HCT116 (cell line): ENCODE measurements around the gene ALG10B. TPM values are rescaled to one million over a fixed set of nuclear protein-coding genes. Genes with fewer than 3 reads are reported as not detected.

Source experiments
- ATAC-seq: fragments of 200-7000 bp; cut with Tn5 transposase; 2 replicates; pipeline ENCODE4 v1.9.1; 2020; ENCODE audit warnings: mild to moderate bottlenecking, moderate library complexity
- BruUV-seq: library from RNA; stranded (reverse); fragments of 400-500 nt; replicated peaks from 2 replicates; lab custom pipeline; 2021; lab: Mats Ljungman, UMichigan
- CTCF ChIA-PET: fragments of 300-600 bp; sonication (Branson Sonifier 250); formaldehyde crosslinking; loops from one replicate; lab custom pipeline; 2021; ENCODE audit warnings: antibody characterized with exemption; lab: Charles Lee
- POLR2A ChIA-PET: fragments of 300-600, 350-600 bp; sonication (Branson Sonifier 250); formaldehyde crosslinking; loops from one replicate; lab custom pipeline; 2021; ENCODE audit warnings: antibody characterized with exemption; lab: Charles Lee
- RAD21 ChIA-PET, 2 experiments: fragments of 300-600 bp; sonication (Branson Sonifier 250); formaldehyde crosslinking; loops; one replicate each; lab custom pipeline; 2023; ENCODE audit warnings: low total read pairs in 2 of 2; ENCODE audit not compliant: uncharacterized antibody in 2 of 2, unreplicated experiment in 2 of 2, low non-redundant PET in 1 of 2; lab: Charles Lee
- DNase-seq: peaks from one replicate; pipeline ENCODE4 v3.0.0-alpha.2; 2010; ENCODE audit warnings: low read depth, low spot score
- H2AFZ ChIP-seq: fragments of 200-600 bp; shearing (Covaris generic), sonication (generic); 2 replicates; pipeline ENCODE4 v1.6.1; 2017; ENCODE audit warnings: low read depth, mixed run types, mixed read lengths, antibody characterized with exemption, low read length; ENCODE audit not compliant: poor library complexity, severe bottlenecking
- H3K27ac ChIP-seq: 2 replicates; pipeline ENCODE4 v1.5.1; 2012; ENCODE audit warnings: low read depth, low read length
- H3K27me3 ChIP-seq: fragments of 200-600 bp; sonication (generic); 2 replicates; pipeline ENCODE4 v1.6.1; 2016; ENCODE audit warnings: mixed run types, low read length, mixed read lengths; ENCODE audit not compliant: insufficient read depth
- H3K36me3 ChIP-seq, 2 experiments: fragments of 200-500 bp in 1 of 2; fragments of 200-600 bp in 1 of 2; sonication (Bioruptor generic) in 1 of 2; sonication (generic) in 1 of 2; 2 replicates each; pipeline versions ENCODE4 v1.5.1 to v1.6.1; 2014 to 2016; ENCODE audit warnings: low read length in 2 of 2, inconsistent platforms in 1 of 2, mixed read lengths in 1 of 2, mixed run types in 1 of 2; ENCODE audit not compliant: insufficient read depth in 2 of 2, control insufficient read depth in 1 of 2
- H3K4me1 ChIP-seq, 2 experiments: fragments of 200-600 bp in 1 of 2; sonication (generic) in 1 of 2; 2 replicates each; pipeline versions ENCODE4 v1.5.1 to v1.6.1; 2012 to 2017; ENCODE audit warnings: low read length in 2 of 2, inconsistent platforms in 1 of 2, mild to moderate bottlenecking in 1 of 2, mixed read lengths in 1 of 2, mixed run types in 1 of 2, moderate library complexity in 1 of 2; ENCODE audit not compliant: insufficient read depth in 2 of 2, control insufficient read depth in 1 of 2
- H3K4me2 ChIP-seq: fragments of 200-600 bp; sonication (generic); 2 replicates; pipeline ENCODE4 v1.6.1; 2017; ENCODE audit warnings: mixed run types, low read length, mixed read lengths
- H3K4me3 ChIP-seq, 2 experiments: fragments of 200-600 bp in 1 of 2; sonication (generic) in 1 of 2; replicated peaks in 1 of 2; 2 replicates each; pipeline ENCODE4 v1.5.1; 2011 to 2016; ENCODE audit warnings: low read length in 2 of 2, control low read depth in 1 of 2, low read depth in 1 of 2, mild to moderate bottlenecking in 1 of 2, mixed read lengths in 1 of 2, mixed run types in 1 of 2
- H3K79me2 ChIP-seq: fragments of 200-600 bp; sonication (generic); 2 replicates; pipeline ENCODE4 v1.6.1; 2017; ENCODE audit warnings: mild to moderate bottlenecking, mixed run types, low read length, moderate library complexity, mixed read lengths; ENCODE audit not compliant: insufficient read depth
- H3K9ac ChIP-seq: fragments of 200-600 bp; sonication (generic); 2 replicates; pipeline ENCODE4 v1.6.1; 2016; ENCODE audit warnings: low read length, mixed read lengths
- H3K9me2 ChIP-seq: fragments of 200-600 bp; sonication (generic), shearing (Covaris generic); 2 replicates; pipeline ENCODE4 v1.6.1; 2017; ENCODE audit warnings: mixed run types, mild to moderate bottlenecking, moderate library complexity; ENCODE audit not compliant: insufficient read depth
- H3K9me3 ChIP-seq, 2 experiments: fragments of 200-500 bp in 1 of 2; fragments of 200-600 bp in 1 of 2; sonication (Bioruptor generic) in 1 of 2; sonication (generic) in 1 of 2; 2 replicates each; pipeline ENCODE4 v1.6.1; 2014 to 2017; ENCODE audit warnings: low read length in 2 of 2, mixed read lengths in 2 of 2, inconsistent platforms in 1 of 2, low read depth in 1 of 2, mild to moderate bottlenecking in 1 of 2, mixed run types in 1 of 2, moderate library complexity in 1 of 2; ENCODE audit not compliant: control insufficient read depth in 1 of 2, insufficient read depth in 1 of 2
- H4K20me1 ChIP-seq: fragments of 200-600 bp; sonication (generic), shearing (Covaris generic); 2 replicates; pipeline ENCODE4 v1.6.1; 2017; ENCODE audit warnings: mixed run types, mild to moderate bottlenecking, moderate library complexity; ENCODE audit not compliant: insufficient read depth
- CBX3 ChIP-seq: IDR thresholded peaks from 2 replicates; pipeline ENCODE4 v1.6.1; 2012; ENCODE audit warnings: low read depth
- ELF1 ChIP-seq: IDR thresholded peaks from 2 replicates; pipeline ENCODE4 v1.6.1; 2012; ENCODE audit warnings: low read depth, borderline replicate concordance
- FOSL1 ChIP-seq: IDR thresholded peaks from 2 replicates; pipeline ENCODE4 v1.6.1; 2012; ENCODE audit warnings: low read depth
- POLR2A ChIP-seq: IDR thresholded peaks from 2 replicates; pipeline ENCODE4 v1.7.0; 2011; ENCODE audit warnings: borderline replicate concordance; ENCODE audit not compliant: insufficient read depth, insufficient read length; ENCODE audit errors: extremely low read depth
- POLR2AphosphoS5 ChIP-seq: IDR thresholded peaks from 2 replicates; pipeline ENCODE4 v1.6.1; 2011; ENCODE audit warnings: mild to moderate bottlenecking, low read depth, low read length, moderate library complexity
- RAD21 ChIP-seq: IDR thresholded peaks from 2 replicates; pipeline ENCODE4 v1.6.1; 2012; ENCODE audit warnings: low read depth, mild to moderate bottlenecking
- SP1 ChIP-seq: IDR thresholded peaks from 2 replicates; pipeline ENCODE4 v1.6.1; 2012; ENCODE audit warnings: low read depth
- SRF ChIP-seq: IDR thresholded peaks from 2 replicates; pipeline ENCODE4 v1.6.1; 2012; ENCODE audit warnings: low read depth
- TCF7L2 ChIP-seq: IDR thresholded peaks from 2 replicates; pipeline ENCODE4 v1.7.0; 2011; ENCODE audit warnings: borderline replicate concordance, inconsistent platforms; ENCODE audit not compliant: insufficient read depth, insufficient read length; ENCODE audit errors: extremely low read depth
- YY1 ChIP-seq: IDR thresholded peaks from 2 replicates; pipeline ENCODE4 v1.6.1; 2011; ENCODE audit warnings: low read length, low read depth, moderate library complexity, mild to moderate bottlenecking; ENCODE audit not compliant: insufficient replicate concordance; ENCODE audit errors: extremely low read depth
- ZFX ChIP-seq: fragments of 450-650 bp; IDR thresholded peaks from 2 replicates; pipeline ENCODE4 v1.6.1; 2017
- intact Hi-C: fragments of 100-400 bp; cut with micrococcal nuclease; formaldehyde crosslinking; loops from 2 replicates; pipeline ENCODE4 v1.10.0; 2022
- total RNA-seq: library from RNA; stranded (reverse); gene quantifications from one replicate; pipeline ENCODE4 v1.2.1, GENCODE V29; 2021; ENCODE audit not compliant: unreplicated experiment
- TF ChIP-seq, protein P1 (sequence below): IDR thresholded peaks from 2 replicates; pipeline ENCODE4 v1.6.1; 2012; ENCODE audit warnings: low read depth

ALG10B gene
- total RNA-seq, 1 experiment from 2014 or later = 9.0 TPM

GRCh38 chr12:38324912-38325311 lies 8.3 kb downstream of the ALG10B start:
- Histone ChIP-seq H3K9me2 (no peaks in the 10 kb centered on the region), H3K4me3 (no peak overlapping the region), H2AFZ (no peak overlapping the region), H3K4me2 (no peak overlapping the region), H3K9me3 (no peaks in the 10 kb centered on the region), H3K27ac (no peak overlapping the region), H3K9ac (no peak overlapping the region), H3K36me3 (no peaks in the 10 kb centered on the region), H3K4me1 (no peaks in the 10 kb centered on the region), H3K79me2 (no peaks in the 10 kb centered on the region), H3K27me3 (no peaks in the 10 kb centered on the region), H4K20me1 (no peaks in the 10 kb centered on the region)
- TF ChIP-seq RAD21 (no peak), POLR2A (no peak), POLR2AphosphoS5 (no peak), CBX3 (no peak), ZFX (no peak), TCF7L2 (no peak), SRF (no peak), YY1 (no peak), SP1 (no peak)
- intact Hi-C loops = no loop called here
- no peak for DNase-seq
- BruUV-seq = no TSS peak
- CTCF ChIA-PET = no interaction called here
- RAD21 ChIA-PET = no interaction called here
- POLR2A ChIA-PET = no interaction called here
- no peak for ATAC-seq

GRCh38 chr12:38327356-38327755 lies 10.8 kb downstream of the ALG10B start:
- H3K9me2 ChIP-seq = no peaks in the 10 kb centered on the region
- ChIA-PET POLR2A (no interaction called here), RAD21 (no interaction called here), CTCF (interaction anchor here (0.7 to 3.0 kb wide), 3 partner anchors 776 to 945 kb away, joined by 3 to 11 read pairs (median 6); no protein-coding TSS in a partner anchor)
- H3K27me3 ChIP-seq = no peaks in the 10 kb centered on the region
- ATAC-seq (no peak), DNase-seq (no peak)
- intact Hi-C loops = no loop called here
- H4K20me1 ChIP-seq = no peaks in the 10 kb centered on the region
- no peaks in the 10 kb centered on the region for H3K79me2 ChIP-seq
- no peak overlapping the region for H3K4me2 ChIP-seq
- TF ChIP-seq, protein P1, sequence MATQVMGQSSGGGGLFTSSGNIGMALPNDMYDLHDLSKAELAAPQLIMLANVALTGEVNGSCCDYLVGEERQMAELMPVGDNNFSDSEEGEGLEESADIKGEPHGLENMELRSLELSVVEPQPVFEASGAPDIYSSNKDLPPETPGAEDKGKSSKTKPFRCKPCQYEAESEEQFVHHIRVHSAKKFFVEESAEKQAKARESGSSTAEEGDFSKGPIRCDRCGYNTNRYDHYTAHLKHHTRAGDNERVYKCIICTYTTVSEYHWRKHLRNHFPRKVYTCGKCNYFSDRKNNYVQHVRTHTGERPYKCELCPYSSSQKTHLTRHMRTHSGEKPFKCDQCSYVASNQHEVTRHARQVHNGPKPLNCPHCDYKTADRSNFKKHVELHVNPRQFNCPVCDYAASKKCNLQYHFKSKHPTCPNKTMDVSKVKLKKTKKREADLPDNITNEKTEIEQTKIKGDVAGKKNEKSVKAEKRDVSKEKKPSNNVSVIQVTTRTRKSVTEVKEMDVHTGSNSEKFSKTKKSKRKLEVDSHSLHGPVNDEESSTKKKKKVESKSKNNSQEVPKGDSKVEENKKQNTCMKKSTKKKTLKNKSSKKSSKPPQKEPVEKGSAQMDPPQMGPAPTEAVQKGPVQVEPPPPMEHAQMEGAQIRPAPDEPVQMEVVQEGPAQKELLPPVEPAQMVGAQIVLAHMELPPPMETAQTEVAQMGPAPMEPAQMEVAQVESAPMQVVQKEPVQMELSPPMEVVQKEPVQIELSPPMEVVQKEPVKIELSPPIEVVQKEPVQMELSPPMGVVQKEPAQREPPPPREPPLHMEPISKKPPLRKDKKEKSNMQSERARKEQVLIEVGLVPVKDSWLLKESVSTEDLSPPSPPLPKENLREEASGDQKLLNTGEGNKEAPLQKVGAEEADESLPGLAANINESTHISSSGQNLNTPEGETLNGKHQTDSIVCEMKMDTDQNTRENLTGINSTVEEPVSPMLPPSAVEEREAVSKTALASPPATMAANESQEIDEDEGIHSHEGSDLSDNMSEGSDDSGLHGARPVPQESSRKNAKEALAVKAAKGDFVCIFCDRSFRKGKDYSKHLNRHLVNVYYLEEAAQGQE = no peak
- no peak for TF ChIP-seq ELF1
- TF ChIP-seq POLR2A = no peak
- TF ChIP-seq ZFX = no peak
- no peak for TF ChIP-seq FOSL1
- H3K27ac ChIP-seq = no peak overlapping the region
- no peak overlapping the region for H3K9ac ChIP-seq
- no TSS peak for BruUV-seq
- H3K4me1 ChIP-seq = no peaks in the 10 kb centered on the region
- no peaks in the 10 kb centered on the region for H3K9me3 ChIP-seq
- no peak overlapping the region for H3K4me3 ChIP-seq
- H3K36me3 ChIP-seq = no peaks in the 10 kb centered on the region
- H2AFZ ChIP-seq = no peak overlapping the region
